HG03135 (cell line): ENCODE results near the gene FADS3.
"Not testable (repeated sequence)": the region's sequence is repeated elsewhere in the genome, so short reads cannot be mapped to it uniquely, and the experiment has no call there.

Source experiments
- ATAC-seq: cut with Tn5 transposase; IDR thresholded peaks from one replicate; pipeline ENCODE4 v1.9.1; 2021; ENCODE audit warnings: mild to moderate bottlenecking, moderate library complexity; ENCODE audit not compliant: unreplicated experiment

FADS3 gene

DNA sequence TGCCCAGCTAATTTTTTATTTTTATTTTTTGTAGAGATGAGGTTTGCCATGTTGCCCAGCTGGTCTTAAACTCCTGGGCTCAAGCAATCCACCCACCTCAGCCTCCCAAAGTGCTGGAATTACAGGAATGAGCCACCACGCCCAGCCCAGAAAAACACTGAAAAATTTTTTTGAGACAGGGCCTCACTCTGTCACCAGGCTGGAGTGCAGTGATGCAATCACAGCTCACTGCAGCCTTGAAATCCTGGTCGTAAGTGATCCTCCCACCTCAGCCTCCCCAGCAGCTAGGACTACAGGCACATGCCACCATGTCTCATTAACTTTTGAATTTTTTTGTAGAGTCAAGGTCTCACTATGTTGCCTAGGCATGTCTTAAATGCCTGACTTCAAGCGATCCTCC, 9.1 kb downstream of the FADS3 start:
- ATAC-seq = not testable (repeated sequence)

DNA sequence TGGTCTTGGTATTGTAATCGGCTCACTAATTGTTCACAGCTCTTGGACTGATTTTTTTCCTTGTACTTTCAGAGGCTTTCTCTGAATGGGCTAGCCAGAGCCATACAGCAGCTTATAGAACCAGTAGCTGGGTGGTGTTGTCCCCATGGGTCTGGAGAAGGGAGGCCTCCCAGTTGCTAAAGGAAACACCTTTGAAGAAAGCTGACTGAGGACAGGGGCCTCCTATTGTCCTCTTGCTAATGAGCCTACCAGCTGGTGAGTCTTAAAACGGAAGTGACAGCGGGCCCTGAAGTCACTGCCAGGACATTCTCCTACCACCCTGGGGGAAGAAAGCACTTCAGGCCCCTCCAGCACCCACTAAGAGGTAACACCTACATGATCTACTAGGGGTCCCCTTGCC, 9.9 kb downstream of the FADS3 start:
- ATAC-seq = no peak

GRCh38 chr11:61880454-61880853, 10.9 kb downstream of the FADS3 start:
- no peak for ATAC-seq

GRCh38 chr11:61880031-61880430, 11.3 kb downstream of the FADS3 start:
- no peak for ATAC-seq

- no peak for ATAC-seq
Measured at GRCh38 chr11:61879152-61879551, 12.2 kb downstream of the FADS3 start.

DNA sequence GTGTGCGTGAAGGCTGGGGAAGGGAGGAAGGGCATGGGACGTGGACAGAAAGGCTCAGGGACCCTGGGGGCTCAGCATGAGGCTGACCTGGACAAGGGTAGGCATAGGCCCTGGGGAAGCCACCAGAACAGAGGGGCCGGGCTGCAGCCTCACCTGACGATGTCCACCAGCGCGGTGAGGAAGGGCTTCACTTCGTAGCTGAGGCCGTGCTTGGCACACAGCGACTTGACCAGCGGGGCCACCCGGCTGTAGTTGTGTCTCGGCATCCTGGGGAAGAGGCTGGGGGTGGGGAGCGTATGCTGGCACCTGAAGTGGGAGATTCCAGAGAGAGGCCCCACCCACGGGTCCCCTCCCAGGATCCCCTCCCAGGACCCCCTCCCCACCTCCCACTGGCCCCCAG, 15.6 kb downstream of the FADS3 start:
- no peak for ATAC-seq

DNA sequence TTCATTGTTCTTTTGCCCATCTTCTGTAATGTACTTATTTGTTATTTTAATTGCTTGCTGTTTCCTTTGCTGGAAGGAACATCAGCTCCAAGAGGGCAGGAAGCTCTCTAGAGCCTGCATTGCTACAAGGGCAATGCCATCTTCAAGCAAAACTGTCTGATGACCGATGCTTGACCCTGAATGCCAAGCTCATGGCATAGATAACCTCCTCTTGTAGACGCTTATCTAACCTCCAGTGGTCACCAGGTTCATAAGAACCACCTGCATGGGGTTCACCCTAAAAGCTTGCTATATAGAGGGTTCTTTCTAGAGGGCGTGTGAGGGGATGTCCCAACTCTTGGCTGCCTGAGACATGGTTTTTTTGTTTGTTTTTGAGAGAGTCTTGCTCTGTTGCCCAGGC, 16.5 kb downstream of the FADS3 start:
- ATAC-seq = no peak

DNA sequence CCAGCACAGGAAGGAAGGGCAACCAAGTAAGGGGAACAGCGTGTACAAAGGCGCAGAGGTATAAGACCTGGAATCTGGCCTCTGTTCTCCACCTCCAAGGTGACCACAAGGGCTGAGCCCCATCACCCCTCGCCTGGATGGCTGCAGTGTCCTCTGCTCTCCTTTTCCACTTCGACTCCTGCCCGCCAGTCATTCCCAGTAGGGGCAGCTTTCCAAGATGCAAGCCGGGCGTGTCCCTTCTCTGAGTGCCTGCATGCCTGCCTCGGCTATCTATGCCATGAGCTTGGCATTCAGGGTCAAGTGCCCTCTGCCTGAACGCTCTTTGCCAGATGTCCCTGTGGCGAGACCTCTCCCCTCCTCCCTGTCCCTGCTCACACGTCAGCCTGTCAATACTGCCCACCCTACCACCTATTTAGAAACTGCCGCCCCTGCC, 17.0 kb downstream of the FADS3 start:
- ATAC-seq = no peak

GRCh38 chr11:61873588-61874376, 17.6 kb downstream of the FADS3 start:
- no peak for ATAC-seq

DNA sequence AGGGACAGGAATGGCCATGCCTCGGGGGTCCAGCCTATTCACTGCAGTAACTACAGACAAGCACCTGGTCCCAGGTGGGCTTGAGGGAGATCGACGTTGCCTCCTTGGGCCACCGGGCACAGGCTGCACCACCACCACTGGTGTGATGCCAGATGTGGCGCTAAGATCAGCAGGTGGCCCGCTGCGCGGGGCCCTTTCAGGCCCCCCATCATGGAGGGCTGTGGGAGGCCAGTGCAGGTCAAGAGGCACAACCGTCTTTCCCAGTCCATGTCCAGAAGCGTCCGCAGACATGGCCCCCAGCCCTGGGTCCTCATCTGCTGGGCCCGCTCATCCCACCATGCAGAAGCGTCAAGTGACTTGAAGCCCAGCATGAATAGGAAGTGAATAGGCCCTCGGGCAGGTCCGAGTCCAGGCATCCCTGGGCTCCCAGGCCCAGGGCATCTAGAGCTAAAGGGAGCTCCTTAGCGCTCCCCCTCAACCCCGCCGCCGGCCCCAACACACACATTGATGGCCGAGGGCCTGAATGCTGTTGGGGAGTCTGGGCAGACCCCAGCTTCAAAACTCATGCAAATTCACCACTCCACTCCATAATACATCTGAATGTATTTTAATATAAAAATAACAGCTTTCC, 18.3 kb downstream of the FADS3 start:
- ATAC-seq = no peak

- ATAC-seq = peak; percentile 78
Measured at GRCh38 chr11:61871158-61871597, 20.2 kb downstream of the FADS3 start.

DNA sequence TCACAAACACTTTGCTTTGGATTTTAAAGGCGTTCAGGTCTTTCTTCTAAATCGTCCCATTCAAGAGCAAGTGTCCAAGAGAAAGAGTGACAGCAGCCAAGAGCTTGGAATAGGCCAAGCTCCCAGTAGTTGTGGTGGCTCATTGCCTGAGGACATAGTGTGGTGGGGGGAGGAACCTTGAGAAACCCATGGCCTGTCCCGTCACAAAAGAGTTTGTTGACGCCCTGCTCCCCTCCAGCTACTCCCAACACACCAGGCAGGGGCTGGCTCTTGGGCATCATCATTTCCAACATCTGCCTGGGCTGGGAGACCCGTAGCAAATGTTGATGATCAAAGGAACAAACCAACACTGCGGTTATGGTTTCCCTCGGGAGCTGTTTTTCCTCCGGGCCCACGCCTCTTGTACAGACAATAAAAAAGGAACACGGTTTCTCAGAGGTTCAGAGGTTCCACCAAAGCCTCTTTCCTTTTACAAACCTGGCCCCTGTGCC, 20.8 kb downstream of the FADS3 start:
- no peak for ATAC-seq

DNA sequence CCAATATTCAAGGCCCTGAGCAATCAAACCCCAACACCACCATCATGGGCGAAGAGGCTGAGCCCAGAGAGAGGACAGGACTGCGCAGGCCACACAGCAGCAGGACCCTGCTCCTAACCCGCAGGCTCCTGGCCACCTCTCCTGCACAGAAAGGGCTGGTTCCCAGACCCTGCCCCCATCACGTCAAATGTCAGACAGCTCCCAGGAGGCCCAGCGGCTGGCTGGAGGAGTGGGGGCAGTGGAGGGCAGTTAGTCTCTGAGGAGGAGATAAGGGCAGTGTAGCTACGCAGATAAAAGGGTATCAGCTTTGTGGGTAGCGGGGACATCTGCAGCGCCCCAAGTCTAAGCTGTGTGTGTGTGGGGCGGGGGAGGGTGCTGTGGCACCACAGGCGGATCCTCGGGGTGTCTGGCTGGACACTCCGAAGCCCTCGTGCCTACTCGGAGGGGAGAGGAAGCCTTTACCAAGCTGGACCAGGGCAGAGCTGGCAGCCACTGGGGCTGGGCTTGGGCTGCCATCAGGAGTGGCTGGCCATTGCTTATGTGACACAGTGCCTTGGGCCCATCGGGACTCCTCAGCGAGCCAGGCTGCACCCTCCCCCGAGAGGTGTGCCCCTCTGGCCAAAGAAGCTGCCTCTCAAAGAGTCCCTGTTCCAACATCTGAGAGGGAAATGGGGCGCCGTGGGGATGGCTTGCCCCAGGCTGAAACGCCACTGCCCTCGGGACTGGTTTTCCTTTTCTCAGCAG, 21.5 kb downstream of the FADS3 start:
- ATAC-seq = no peak

- ATAC-seq = no peak
Measured at GRCh38 chr11:61869429-61869707, 22.0 kb downstream of the FADS3 start.

DNA sequence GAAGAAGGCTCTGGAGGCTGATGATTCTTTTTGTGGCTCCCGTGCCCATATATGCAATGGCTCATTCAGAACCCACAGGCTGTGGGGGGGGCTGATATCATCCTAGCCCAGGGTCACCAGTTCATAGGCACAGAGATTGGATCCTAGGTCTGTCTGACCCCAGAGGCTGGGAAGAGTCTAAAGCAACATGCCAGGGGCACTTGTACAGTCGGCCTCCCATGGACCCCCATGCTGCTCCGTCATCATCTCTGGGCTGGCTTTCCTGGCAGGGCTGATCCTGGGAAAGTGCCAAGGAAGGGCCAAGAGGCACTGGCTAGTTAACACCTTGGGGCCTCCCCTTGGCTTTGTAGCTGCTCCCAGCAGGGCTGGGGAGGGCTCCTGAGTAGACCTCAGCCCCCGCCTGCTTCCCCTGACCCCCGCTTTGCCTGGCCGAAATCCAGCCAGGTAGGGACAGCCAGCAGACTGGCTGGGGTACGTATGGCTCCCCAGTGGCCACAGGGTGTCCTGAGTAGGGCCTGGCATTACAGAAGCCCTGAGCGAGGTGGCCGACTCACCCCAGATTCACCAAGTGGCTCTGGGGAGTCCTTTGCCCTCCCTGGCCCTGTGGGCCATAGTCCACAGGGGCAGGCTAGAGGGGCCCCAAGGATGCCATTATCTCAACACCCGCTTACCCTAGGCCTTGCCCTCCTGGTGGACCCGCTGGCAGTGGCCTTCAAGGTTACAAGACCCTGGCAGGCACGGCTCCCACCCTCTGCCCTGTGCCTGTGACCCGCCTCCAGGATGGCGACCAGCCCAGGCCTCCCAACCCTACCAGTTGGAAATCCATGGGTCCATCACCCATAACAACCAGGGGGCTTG, 22.5 kb downstream of the FADS3 start:
- no peak for ATAC-seq

DNA sequence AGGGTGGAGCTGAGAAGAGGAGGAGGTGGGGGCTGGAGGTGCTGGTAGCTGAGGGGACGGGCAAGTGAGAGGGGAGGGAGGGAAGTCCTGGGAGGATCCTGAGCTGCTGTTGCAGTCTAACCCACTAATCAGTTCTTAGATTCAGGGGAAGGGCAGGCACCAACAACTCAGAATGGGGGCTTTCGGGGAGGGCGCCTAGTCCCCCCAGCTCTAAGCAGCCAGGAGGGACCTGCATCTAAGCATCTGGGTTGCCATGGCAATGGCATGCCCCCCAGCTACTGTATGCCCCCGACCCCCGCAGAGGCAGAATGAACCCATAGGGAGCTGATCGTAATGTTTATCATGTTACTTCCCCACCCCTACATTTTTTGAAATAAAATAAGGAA, 24.4 kb downstream of the FADS3 start:
- no peak for ATAC-seq

- ATAC-seq = no peak
Measured at GRCh38 chr11:61866231-61866957, 25.0 kb downstream of the FADS3 start.

- ATAC-seq = no peak
Measured at GRCh38 chr11:61864814-61865775, 26.2 kb downstream of the FADS3 start.

DNA sequence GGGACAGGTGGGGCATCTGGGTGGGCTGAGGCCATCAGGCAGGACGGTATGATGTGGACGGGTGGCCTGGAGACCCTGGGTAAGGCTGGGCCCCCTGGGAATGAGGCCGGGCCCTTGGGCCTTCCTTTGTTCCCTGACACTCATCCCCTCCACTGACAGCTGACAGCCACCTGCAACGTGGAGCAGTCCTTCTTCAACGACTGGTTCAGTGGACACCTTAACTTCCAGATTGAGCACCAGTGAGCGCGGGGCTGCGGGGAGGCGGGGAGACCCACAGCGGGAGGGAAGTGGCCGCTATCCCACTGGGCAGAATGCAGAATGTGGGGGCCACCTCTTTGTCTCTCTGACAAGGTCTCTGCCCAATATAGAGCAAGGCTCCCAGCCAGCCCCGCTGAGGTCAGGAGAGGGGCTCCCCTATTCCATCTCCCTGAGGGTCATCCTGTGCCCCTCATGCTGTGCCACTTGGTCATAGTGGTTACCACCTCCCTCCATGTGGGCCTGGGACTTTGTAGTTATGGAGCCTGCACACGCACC, 27.7 kb downstream of the FADS3 start:
- no peak for ATAC-seq
